Hepatocyte (in vitro differentiated cells): ENCODE results near the gene SP3. TPM values are rescaled to one million over a fixed set of nuclear protein-coding genes. Genes with fewer than 3 reads are reported as not detected.

Source experiments
- DNase-seq: peaks from one replicate; pipeline ENCODE4 v3.0.0-alpha.2; 2016; ENCODE audit warnings: low spot score
- H2AFZ ChIP-seq: fragments of 200-600 bp; sonication (generic); 2 replicates; pipeline ENCODE4 v1.6.0; 2016; ENCODE audit warnings: antibody characterized with exemption, mild to moderate bottlenecking
- H3K27ac ChIP-seq: fragments of 200-600 bp; sonication (generic); 2 replicates; pipeline ENCODE4 v1.5.1; 2016; ENCODE audit warnings: mild to moderate bottlenecking
- H3K27me3 ChIP-seq: fragments of 200-600 bp; sonication (generic); 2 replicates; pipeline ENCODE4 v1.6.1; 2016
- H3K36me3 ChIP-seq: fragments of 200-600 bp; sonication (generic); replicated peaks from 2 replicates; pipeline ENCODE4 v1.5.1; 2016; ENCODE audit warnings: low read depth; ENCODE audit not compliant: insufficient read depth
- H3K4me1 ChIP-seq: fragments of 200-600 bp; sonication (generic); 2 replicates; pipeline ENCODE4 v1.5.1; 2016; ENCODE audit warnings: mild to moderate bottlenecking, moderate library complexity; ENCODE audit not compliant: insufficient read depth
- H3K4me2 ChIP-seq: fragments of 200-600 bp; sonication (generic); 2 replicates; pipeline ENCODE4 v1.6.0; 2016
- H3K4me3 ChIP-seq: fragments of 200-600 bp; sonication (generic); 2 replicates; pipeline ENCODE4 v1.5.1; 2016; ENCODE audit warnings: mild to moderate bottlenecking
- H3K79me2 ChIP-seq: fragments of 200-600 bp; sonication (generic); 2 replicates; pipeline ENCODE4 v1.6.0; 2017; ENCODE audit warnings: mild to moderate bottlenecking
- H3K9me2 ChIP-seq: fragments of 200-600 bp; sonication (generic); replicated peaks from 2 replicates; pipeline ENCODE4 v1.6.0; 2017; ENCODE audit warnings: mild to moderate bottlenecking; ENCODE audit not compliant: insufficient read depth
- H3K9me3 ChIP-seq: fragments of 200-600 bp; sonication (generic); 2 replicates; pipeline ENCODE4 v1.5.1; 2016; ENCODE audit warnings: low read depth, mild to moderate bottlenecking
- H4K20me1 ChIP-seq: fragments of 200-600 bp; sonication (generic); 2 replicates; pipeline ENCODE4 v1.6.0; 2016; ENCODE audit warnings: mild to moderate bottlenecking; ENCODE audit not compliant: insufficient read depth, poor library complexity, severe bottlenecking
- EZH2 ChIP-seq: fragments of 200-600 bp; sonication (generic); IDR thresholded peaks from 2 replicates; pipeline ENCODE4 v1.6.1; 2016; ENCODE audit warnings: antibody characterized with exemption, mild to moderate bottlenecking, borderline replicate concordance
- EZH2phosphoT487 ChIP-seq: fragments of 200-600 bp; sonication (generic); IDR thresholded peaks from one replicate; pipeline ENCODE4 v1.6.1; 2018; ENCODE audit warnings: antibody characterized with exemption, mild to moderate bottlenecking, low read depth, moderate library complexity; ENCODE audit not compliant: unreplicated experiment, severe bottlenecking
- WGBS: methylation state at CpG from one replicate; pipeline ENCODE4 v1.1.6; 2016; ENCODE audit warnings: low lambda C conversion rate; ENCODE audit errors: missing lambda C conversion rate; 5-methylcytosine and 5-hydroxymethylcytosine counted together
- polyA plus RNA-seq: library from polyadenylated mRNA; unstranded; fragments of >200 nt; fragmentation: Nextera tagmentation; extraction: Ambion mirVana; gene quantifications from 2 replicates; pipeline ENCODE4 v1.2.1, GENCODE V29; 2016
- total RNA-seq: library from RNA; depleted of rRNA; stranded (reverse); fragments of >200 nt; gene quantifications from 2 replicates; pipeline ENCODE4 v1.2.3, GENCODE V29; 2014
- TF ChIP-seq, protein P1 (sequence below): fragments of 200-600 bp; sonication (generic); IDR thresholded peaks from 2 replicates; pipeline ENCODE4 v1.5.1; 2016; ENCODE audit warnings: antibody characterized with exemption, mild to moderate bottlenecking; ENCODE audit not compliant: poor library complexity

Gene SP3
- total and polyA plus RNA-seq, 2 experiments from 2014 or later = 37.2 to 133 TPM

DNA sequence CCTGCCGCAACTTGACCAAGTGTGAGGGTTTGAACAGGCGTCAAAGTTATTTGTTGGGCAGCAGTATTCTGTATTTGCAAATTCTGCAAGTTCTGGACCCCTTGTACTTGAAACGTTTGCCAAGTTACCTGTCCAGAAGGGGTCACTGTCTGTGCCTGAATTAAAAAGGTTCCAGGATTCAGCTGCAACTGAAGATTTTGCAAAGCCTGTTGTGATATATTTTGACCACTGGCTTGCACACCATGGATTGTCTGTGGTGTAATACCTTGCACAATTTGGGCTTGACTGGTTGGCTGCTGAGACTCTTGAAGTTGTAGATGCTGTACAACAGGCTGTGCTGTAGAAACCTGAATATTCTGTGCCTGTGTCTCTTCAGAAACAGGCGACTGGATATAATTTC lies 10.2 kb downstream of the SP3 start:
- H3K4me1 ChIP-seq = peaks cover 33% of the 10 kb centered on the region
- peaks cover 100% of the 10 kb centered on the region for H3K79me2 ChIP-seq
- H3K36me3 ChIP-seq = no peaks in the 10 kb centered on the region
- no peak overlapping the region for H3K4me2 ChIP-seq
- peaks cover 81% of the 10 kb centered on the region for H4K20me1 ChIP-seq
- no peak for DNase-seq
- H2AFZ ChIP-seq = no peak overlapping the region
- no peaks in the 10 kb centered on the region for H3K9me3 ChIP-seq
- H3K4me3 ChIP-seq = no peak overlapping the region
- WGBS = 87% methylated on average over 4 of the region's 4 CpGs
- no peaks in the 10 kb centered on the region for H3K9me2 ChIP-seq
- H3K27ac ChIP-seq = no peak overlapping the region
- H3K27me3 ChIP-seq = no peaks in the 10 kb centered on the region
- TF ChIP-seq EZH2phosphoT487 (no peak), EZH2 (no peak)
- TF ChIP-seq, protein P1, sequence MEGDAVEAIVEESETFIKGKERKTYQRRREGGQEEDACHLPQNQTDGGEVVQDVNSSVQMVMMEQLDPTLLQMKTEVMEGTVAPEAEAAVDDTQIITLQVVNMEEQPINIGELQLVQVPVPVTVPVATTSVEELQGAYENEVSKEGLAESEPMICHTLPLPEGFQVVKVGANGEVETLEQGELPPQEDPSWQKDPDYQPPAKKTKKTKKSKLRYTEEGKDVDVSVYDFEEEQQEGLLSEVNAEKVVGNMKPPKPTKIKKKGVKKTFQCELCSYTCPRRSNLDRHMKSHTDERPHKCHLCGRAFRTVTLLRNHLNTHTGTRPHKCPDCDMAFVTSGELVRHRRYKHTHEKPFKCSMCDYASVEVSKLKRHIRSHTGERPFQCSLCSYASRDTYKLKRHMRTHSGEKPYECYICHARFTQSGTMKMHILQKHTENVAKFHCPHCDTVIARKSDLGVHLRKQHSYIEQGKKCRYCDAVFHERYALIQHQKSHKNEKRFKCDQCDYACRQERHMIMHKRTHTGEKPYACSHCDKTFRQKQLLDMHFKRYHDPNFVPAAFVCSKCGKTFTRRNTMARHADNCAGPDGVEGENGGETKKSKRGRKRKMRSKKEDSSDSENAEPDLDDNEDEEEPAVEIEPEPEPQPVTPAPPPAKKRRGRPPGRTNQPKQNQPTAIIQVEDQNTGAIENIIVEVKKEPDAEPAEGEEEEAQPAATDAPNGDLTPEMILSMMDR = no peak

DNA sequence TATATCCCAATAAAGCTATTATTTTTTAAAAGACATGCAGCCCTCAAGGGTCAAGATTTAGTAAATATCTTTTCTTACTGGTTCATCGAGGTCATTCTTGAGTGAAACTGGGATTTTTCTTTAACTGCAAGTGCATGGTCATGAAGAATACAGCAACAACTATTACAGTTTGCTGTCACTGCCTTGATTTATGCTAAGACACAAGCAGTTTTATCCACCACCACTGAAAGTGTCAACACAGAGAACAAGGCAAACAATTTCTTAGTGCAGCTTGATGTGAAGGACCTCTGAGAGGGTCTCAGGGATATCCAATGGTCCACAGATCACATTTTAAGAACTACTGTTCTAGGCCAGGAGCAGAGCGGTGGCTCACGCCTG lies 12.1 kb downstream of the SP3 start:
- no peak overlapping the region for H3K4me2 ChIP-seq
- no peaks in the 10 kb centered on the region for H3K9me3 ChIP-seq
- H3K27ac ChIP-seq = no peak overlapping the region
- H3K79me2 ChIP-seq = peaks cover 100% of the 10 kb centered on the region
- no peaks in the 10 kb centered on the region for H3K36me3 ChIP-seq
- no peaks in the 10 kb centered on the region for H3K9me2 ChIP-seq
- H3K4me3 ChIP-seq = no peak overlapping the region
- no peaks in the 10 kb centered on the region for H3K27me3 ChIP-seq
- DNase-seq = no peak
- TF ChIP-seq EZH2 = no peak
- H2AFZ ChIP-seq = no peak overlapping the region
- 96% methylated on average over 3 of the region's 3 CpGs for WGBS
- peaks cover 90% of the 10 kb centered on the region for H4K20me1 ChIP-seq
- H3K4me1 ChIP-seq = peaks cover 25% of the 10 kb centered on the region

DNA sequence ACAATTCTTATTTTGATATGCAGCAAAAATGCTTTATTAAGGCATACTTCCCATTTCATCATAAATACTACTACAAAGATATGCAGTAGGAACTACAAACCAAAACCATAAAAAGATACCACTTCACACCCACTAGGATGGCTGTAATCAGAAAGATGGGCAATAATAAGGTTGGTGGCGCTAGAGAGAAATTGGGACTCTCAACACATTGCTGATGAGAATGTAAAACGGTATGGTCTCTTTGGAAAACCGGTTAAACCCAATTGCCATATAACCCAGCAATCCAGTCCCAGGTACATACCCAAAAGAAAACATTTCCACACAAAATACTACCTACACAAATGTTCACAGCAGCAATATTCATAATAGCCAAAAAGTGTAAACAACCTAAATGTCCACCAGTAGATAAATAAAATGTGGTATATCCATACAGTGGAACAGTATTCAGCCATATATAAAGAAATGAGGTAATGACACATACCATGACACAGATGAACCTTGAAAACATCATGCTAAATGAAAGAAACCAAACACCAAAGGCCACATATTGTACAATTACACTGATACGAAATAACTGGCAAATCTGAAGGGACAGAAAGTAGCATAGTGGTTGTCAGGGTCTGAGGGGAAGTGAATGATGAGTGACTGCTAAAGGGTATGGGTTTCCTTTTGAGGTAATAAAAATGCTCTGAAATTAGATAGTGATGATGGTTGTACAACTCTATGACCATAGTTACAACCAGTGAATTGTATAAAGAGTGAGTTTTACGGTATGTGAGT lies 12.7 kb downstream of the SP3 start:
- Histone ChIP-seq H3K27ac (no peak overlapping the region), H3K79me2 (peaks cover 100% of the 10 kb centered on the region), H4K20me1 (peaks cover 90% of the 10 kb centered on the region), H3K36me3 (peaks cover 3% of the 10 kb centered on the region), H3K4me1 (peaks cover 25% of the 10 kb centered on the region), H3K9me3 (no peaks in the 10 kb centered on the region), H3K4me3 (no peak overlapping the region), H3K9me2 (no peaks in the 10 kb centered on the region), H3K27me3 (no peaks in the 10 kb centered on the region), H2AFZ (no peak overlapping the region), H3K4me2 (no peak overlapping the region)
- TF ChIP-seq, protein P1 = no peak
- TF ChIP-seq EZH2 = no peak
- no peak for TF ChIP-seq EZH2phosphoT487
- DNase-seq = no peak
- 96% methylated on average over 5 of the region's 5 CpGs for whole genome bisulfite sequencing

DNA sequence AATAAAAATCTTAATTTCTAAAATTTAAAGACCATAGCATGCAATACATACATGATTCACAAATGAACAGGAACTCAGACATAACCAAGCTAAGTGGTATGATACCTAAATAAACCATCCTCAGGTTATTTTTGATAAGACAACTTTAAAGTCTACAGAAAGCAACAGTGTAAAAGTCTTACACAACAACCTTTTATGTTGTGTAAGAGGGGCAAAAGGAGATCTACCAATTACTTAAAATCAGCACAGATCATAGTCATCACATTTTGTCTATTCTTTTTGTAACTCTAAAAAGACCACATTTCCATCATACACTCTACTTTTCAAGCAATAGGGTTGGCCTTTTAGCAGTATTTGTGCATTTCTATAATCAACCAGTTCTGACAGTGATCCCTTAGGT lies 16.3 kb downstream of the SP3 start:
- no peak overlapping the region for H3K4me2 ChIP-seq
- H3K79me2 ChIP-seq = peaks cover 100% of the 10 kb centered on the region
- no peak overlapping the region for H3K4me3 ChIP-seq
- no peak overlapping the region for H2AFZ ChIP-seq
- no peaks in the 10 kb centered on the region for H3K9me2 ChIP-seq
- H3K27me3 ChIP-seq = no peaks in the 10 kb centered on the region
- no peak for TF ChIP-seq EZH2
- TF ChIP-seq, protein P1 = no peak
- TF ChIP-seq EZH2phosphoT487 = no peak
- no peak for DNase-seq
- H3K36me3 ChIP-seq = peaks cover 4% of the 10 kb centered on the region
- peaks cover 96% of the 10 kb centered on the region for H4K20me1 ChIP-seq
- H3K9me3 ChIP-seq = no peaks in the 10 kb centered on the region
- peaks cover 16% of the 10 kb centered on the region for H3K4me1 ChIP-seq
- H3K27ac ChIP-seq = no peak overlapping the region
